HG02938 (cell line): ENCODE data around the gene LCE3D.

ENCODE experiments used
- ATAC-seq: cut with Tn5 transposase; IDR thresholded peaks from one replicate; pipeline ENCODE4 v1.9.1; 2021; ENCODE audit warnings: mild to moderate bottlenecking, moderate library complexity; ENCODE audit not compliant: unreplicated experiment

LCE3D gene

DNA sequence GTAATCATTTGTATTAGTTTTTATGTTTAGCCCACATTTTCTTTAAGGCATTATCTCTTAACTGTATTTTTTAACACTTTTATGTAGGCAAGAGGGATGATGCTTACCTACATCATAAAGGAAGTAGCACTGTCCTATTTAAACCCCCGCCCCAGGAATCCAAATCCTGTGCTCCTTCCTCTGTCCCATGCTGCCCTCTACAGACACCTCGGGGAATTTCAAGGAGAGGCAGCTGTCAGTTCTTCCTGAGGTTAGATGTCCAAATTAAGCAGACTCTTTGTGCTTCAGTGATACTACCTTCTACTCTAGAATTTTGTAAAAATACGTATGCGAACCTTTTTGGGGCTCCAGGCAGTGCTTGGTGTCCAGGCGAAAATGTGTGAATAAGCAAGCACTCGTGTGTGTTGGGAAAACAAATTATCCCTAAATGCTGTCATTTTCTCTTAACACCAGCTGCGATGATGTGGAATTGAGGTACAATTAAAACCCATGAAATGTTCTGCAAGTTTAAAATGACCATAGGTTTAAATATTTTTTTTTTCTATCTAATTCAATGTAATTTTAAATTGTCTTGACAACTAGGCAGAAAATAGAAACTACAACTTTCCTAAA, 46.9 kb downstream of the LCE3D start:
- no peak for ATAC-seq
